Skeletal muscle tissue (tissue), 4 donors: ENCODE measurements around the gene CAPZB. TPM values are rescaled to one million over a fixed set of nuclear protein-coding genes. Genes with fewer than 3 reads are reported as not detected.

ENCODE experiments used
- H3K27ac ChIP-seq: one replicate; pipeline ENCODE4 v1.7.0; 2013; ENCODE audit warnings: mild to moderate bottlenecking, low read depth, low read length, inconsistent platforms
- H3K27me3 ChIP-seq, 3 donors: one replicate each; pipeline ENCODE4 v1.7.0; 2013; ENCODE audit warnings: low read length in 3 of 3; ENCODE audit not compliant: control insufficient read depth in 3 of 3, insufficient read depth in 3 of 3
- H3K36me3 ChIP-seq, 3 donors: one replicate each; pipeline ENCODE4 v1.7.0; 2013; ENCODE audit warnings: low read length in 3 of 3; ENCODE audit not compliant: control insufficient read depth in 3 of 3, insufficient read depth in 3 of 3
- H3K4me1 ChIP-seq, 3 donors: one replicate each; pipeline ENCODE4 v1.7.0; 2013; ENCODE audit warnings: low read length in 3 of 3, mild to moderate bottlenecking in 3 of 3; ENCODE audit not compliant: control insufficient read depth in 3 of 3, insufficient read depth in 3 of 3
- H3K4me3 ChIP-seq, 3 donors: one replicate each; pipeline ENCODE4 v1.7.0; 2013; ENCODE audit warnings: low read length in 3 of 3
- H3K9ac ChIP-seq, 3 donors: one replicate each; pipeline ENCODE4 v1.7.0; 2013; ENCODE audit warnings: low read length in 3 of 3, mild to moderate bottlenecking in 3 of 3, moderate library complexity in 2 of 3, low read depth in 1 of 3
- H3K9me3 ChIP-seq, 3 donors: one replicate each; pipeline ENCODE4 v1.7.0; 2013; ENCODE audit warnings: low read length in 3 of 3; ENCODE audit not compliant: control insufficient read depth in 3 of 3
- total RNA-seq: library from RNA; depleted of rRNA; stranded (reverse); fragments of >200 nt; gene quantifications from one replicate; pipeline ENCODE4 v1.2.3, GENCODE V29; 2014
- donor health status: Osteomylitis.

Gene CAPZB
- total RNA-seq, 1 donor from 2014 or later = 67.3 TPM

DNA sequence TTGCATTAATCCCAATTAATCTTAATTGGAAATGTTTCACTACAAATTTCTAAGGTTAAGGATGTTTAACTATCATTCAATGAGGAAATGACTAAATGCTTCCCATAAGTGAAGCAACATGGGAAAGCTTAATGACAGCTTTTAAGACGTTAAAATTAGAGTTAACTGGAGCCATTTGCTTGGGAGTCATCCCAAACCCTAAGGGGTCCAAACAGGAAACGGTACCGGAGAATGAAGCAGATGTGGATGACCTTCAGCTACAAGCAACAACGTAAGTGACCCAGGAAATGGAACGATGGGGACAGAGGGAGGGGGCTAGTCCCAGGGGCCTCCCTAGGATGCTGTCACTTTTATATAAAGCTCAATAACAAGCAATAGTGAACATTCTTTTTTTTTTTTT is 62.2 kb downstream of the CAPZB start:
- Histone ChIP-seq H3K9me3 (no peaks in the 10 kb centered on the region), H3K27me3 (no peaks in the 10 kb centered on the region), H3K36me3 (peaks cover 0 to 12% (median 8%) of the 10 kb centered on the region in 3 donors), H3K4me1 (peaks cover 61 to 80% (median 77%) of the 10 kb centered on the region in 3 donors), H3K27ac (peak overlapping the region; percentile 67), H3K4me3 (no peak overlapping the region), H3K9ac (no peak overlapping the region)

DNA sequence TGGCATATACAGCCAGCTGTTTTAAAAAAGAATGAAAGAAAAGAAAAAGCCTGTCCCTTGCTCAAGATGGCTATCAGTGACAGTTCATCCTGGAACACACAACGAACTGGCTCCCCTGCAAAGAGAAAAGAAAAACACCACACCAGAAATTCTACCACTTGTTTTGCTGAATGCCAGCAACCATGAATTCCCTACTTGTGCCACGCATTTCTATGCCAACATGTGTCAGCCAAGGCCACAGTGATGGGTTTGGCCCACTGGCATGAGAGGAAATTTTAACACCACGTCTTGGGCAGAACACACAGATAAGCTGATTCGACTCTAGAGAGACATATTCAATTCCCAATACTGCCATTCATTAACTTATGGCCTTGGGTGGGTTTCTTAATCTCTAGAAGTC is 64.0 kb downstream of the CAPZB start:
- H3K9ac ChIP-seq = peak overlapping the region in 1 of 3 donors; percentile 34
- peaks cover 57 to 78% (median 73%) of the 10 kb centered on the region in 3 donors for H3K4me1 ChIP-seq
- H3K27me3 ChIP-seq = no peaks in the 10 kb centered on the region
- no peaks in the 10 kb centered on the region for H3K9me3 ChIP-seq
- no peak overlapping the region for H3K4me3 ChIP-seq
- peak overlapping the region; percentile 10 for H3K27ac ChIP-seq
- peaks cover 0 to 13% (median 8%) of the 10 kb centered on the region in 3 donors for H3K36me3 ChIP-seq

DNA sequence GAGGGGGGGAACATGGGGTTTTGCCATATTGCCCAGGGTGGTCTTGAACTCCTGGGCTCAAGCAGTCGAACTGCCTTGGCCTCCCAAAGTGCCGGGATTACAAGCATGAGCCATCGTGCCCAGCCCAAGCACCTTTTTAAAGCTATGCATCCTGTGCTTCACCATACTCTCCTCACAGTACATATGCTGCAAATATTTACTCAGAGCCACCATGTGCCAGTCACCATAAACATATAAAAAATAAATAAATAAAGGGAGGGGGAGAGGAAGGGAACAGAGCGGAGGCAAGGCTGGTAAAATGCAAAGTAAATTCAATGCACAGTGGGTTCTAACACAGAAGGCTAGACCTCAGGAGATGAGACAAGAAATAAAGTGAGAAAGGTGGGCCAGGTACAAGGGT is 64.7 kb downstream of the CAPZB start:
- Histone ChIP-seq H3K36me3 (peaks cover 0 to 16% (median 8%) of the 10 kb centered on the region in 3 donors), H3K27ac (no peak overlapping the region), H3K27me3 (no peaks in the 10 kb centered on the region), H3K9ac (no peak overlapping the region), H3K4me1 (peaks cover 59 to 78% (median 69%) of the 10 kb centered on the region in 3 donors), H3K4me3 (peak overlapping the region in 1 of 3 donors; percentile 9), H3K9me3 (no peaks in the 10 kb centered on the region)

DNA sequence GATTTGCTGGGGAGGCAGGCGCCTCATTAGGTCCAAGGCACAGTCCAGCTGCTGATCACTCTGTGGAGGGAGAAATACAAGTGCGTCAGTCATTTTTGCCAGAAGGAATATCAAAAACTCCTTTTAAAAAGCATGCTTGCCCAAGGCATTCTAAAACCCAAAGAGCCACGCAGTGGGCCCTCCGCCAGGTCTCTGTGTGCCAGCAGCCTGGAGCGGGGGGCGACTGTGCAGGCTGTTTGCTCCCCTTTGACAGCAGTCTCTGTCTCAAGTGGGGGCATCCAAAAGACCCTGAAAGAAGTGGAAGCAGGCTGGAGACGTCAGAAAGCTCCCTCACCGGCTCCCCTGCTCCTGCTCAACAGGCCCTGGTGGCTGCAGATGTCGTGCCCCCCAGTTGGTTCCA is 65.6 kb downstream of the CAPZB start:
- no peak overlapping the region for H3K27ac ChIP-seq
- peaks cover 0 to 16% (median 8%) of the 10 kb centered on the region in 3 donors for H3K36me3 ChIP-seq
- no peak overlapping the region for H3K9ac ChIP-seq

DNA sequence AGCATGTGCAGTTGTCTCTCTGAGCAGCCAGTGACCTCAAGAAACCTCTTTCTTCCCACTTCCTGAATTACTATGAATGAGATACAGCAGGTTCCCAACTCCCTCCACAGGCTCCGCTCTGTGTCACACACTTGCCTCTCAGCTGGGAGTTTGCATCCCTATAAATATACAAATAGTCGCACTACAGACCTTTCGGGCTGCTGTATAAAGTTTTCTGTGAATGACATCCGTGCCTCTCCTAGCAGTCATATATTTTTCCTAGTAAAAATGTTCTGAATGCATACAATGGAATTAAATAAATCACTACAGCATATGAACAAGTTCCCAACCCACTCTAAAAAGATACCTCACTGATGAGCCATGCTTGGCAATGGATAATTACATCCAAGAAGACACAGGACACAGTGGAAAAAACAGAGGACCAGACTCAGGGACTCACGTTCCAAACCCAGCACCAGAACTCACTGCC is 66.8 kb downstream of the CAPZB start:
- peak overlapping the region; percentile 31 for H3K27ac ChIP-seq
- H3K4me3 ChIP-seq = no peak overlapping the region
- H3K36me3 ChIP-seq = peaks cover 0 to 16% (median 8%) of the 10 kb centered on the region in 3 donors
- no peak overlapping the region for H3K9ac ChIP-seq
- no peaks in the 10 kb centered on the region for H3K27me3 ChIP-seq
- H3K9me3 ChIP-seq = no peaks in the 10 kb centered on the region
- H3K4me1 ChIP-seq = peaks cover 60 to 81% (median 76%) of the 10 kb centered on the region in 3 donors

More for the DNA sequence above, 65.6 kb downstream of the CAPZB start:
- Histone ChIP-seq H3K4me1 (peaks cover 58 to 81% (median 71%) of the 10 kb centered on the region in 3 donors), H3K9me3 (no peaks in the 10 kb centered on the region), H3K4me3 (no peak overlapping the region), H3K27me3 (no peaks in the 10 kb centered on the region)

DNA sequence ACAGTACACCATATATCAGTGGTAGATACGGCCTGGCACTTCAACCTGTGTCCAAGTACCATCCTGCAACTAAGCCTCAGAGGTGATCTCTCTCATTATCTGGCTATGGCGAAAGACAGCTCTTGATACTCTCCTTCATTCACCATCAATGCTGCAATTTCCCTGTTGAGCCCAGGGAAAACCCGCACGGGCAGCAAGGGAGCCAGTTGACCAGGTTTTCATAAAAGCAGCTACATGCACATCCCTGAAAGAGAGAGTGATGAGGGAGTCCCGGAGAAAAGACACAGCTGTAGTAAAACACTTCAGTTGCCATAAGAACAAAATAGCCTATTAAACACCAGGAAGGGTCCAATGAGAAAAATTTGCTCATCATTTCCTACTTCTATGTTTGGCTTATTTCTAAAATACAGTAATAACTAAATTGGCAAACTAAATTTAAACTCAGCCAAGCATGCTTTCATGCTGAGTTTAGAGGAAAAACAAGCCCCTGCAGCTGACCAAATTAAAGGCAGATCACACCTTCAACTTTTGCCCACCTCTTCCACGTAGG is 68.3 kb downstream of the CAPZB start:
- peak overlapping the region in 1 of 3 donors; percentile 22 for H3K9ac ChIP-seq
- H3K4me1 ChIP-seq = peaks cover 70 to 88% (median 77%) of the 10 kb centered on the region in 3 donors
- H3K9me3 ChIP-seq = no peaks in the 10 kb centered on the region
- peak overlapping the region; percentile 50 for H3K27ac ChIP-seq
- no peak overlapping the region for H3K4me3 ChIP-seq
- H3K36me3 ChIP-seq = peaks cover 0 to 16% (median 8%) of the 10 kb centered on the region in 3 donors
- H3K27me3 ChIP-seq = no peaks in the 10 kb centered on the region

DNA sequence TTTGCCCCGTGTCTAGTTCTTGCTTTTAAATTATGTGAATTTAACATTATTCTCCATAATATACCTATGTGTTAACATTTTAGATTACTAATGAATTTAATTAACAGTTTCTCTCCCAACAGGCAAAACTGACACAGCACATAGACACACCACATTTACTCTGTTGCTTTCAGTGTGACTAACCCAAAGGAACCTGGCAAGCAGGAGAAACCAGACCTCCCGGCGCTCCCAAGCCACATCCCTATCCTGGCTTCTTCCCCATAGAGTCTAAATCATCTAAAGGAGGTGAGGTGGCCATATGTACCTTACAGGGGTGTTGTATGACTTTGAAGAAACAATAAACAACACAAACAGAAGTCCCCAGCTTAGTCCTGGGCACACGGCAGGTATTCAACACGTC is 69.2 kb downstream of the CAPZB start:
- H3K4me1 ChIP-seq = peaks cover 70 to 82% (median 72%) of the 10 kb centered on the region in 3 donors
- H3K9me3 ChIP-seq = no peaks in the 10 kb centered on the region
- no peaks in the 10 kb centered on the region for H3K27me3 ChIP-seq
- H3K36me3 ChIP-seq = peaks cover 0 to 16% (median 8%) of the 10 kb centered on the region in 3 donors
- no peak overlapping the region for H3K9ac ChIP-seq
- no peak overlapping the region for H3K4me3 ChIP-seq
- peak overlapping the region; percentile 50 for H3K27ac ChIP-seq

DNA sequence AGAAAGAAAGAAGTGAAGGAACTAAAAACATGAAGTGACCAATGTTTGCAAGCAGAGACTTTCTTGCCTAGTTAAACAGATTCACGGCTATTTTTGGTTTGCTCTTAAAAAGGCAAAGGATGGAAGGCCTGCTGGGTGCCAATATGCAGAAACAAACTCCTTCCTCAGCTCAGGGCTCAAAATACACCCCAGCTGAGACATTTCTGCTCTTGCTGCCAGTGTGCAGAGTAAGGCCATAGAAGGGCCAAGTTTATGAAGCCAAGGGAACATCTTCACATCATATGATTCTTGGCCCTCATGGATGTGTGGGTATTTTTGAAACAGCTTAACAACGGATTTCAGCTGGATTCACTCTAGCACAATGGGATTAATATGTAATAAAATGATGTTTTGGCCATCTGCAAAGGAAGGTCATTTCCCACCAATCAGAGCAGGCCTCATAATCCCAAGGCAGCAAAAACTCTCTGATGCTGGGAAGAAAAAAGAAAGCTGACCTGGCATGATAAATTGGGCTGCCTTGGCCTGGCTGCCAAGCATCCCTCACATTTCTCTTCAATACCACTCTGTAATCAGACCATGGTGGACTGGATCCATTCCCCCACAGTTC is 70.7 kb downstream of the CAPZB start:
- no peaks in the 10 kb centered on the region for H3K27me3 ChIP-seq
- H3K9ac ChIP-seq = peak overlapping the region in 1 of 3 donors; percentile 40
- H3K4me1 ChIP-seq = peaks cover 59 to 68% (median 64%) of the 10 kb centered on the region in 3 donors
- H3K4me3 ChIP-seq = peak overlapping the region in 1 of 3 donors; percentile 15
- H3K27ac ChIP-seq = peak overlapping the region; percentile 67
- H3K9me3 ChIP-seq = no peaks in the 10 kb centered on the region
- H3K36me3 ChIP-seq = peaks cover 0 to 16% (median 8%) of the 10 kb centered on the region in 3 donors

DNA sequence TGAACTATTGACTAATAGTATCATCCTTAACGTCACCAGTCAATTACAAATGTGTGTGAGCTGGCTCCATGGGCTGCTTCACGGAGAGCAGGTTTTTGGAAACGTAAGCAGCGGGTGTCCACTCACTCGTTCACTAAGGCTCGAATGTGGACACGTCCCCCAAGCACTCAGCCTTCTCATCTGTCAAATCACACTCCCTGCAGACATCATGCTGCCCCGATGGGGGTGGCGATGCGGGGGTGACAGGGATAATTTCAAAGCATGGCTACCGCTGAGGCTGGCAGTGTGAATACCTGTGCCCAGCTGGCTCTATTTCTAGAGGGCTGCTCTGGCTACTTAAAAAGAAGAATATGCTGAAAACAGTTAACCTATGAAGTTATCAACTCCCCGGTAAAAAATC is 71.3 kb downstream of the CAPZB start:
- H3K4me1 ChIP-seq = peaks cover 53 to 61% (median 59%) of the 10 kb centered on the region in 3 donors
- H3K36me3 ChIP-seq = peaks cover 0 to 12% (median 10%) of the 10 kb centered on the region in 3 donors
- H3K27ac ChIP-seq = peak overlapping the region; percentile 67
- H3K9ac ChIP-seq = peak overlapping the region; percentile 22 to 50 (median 40)
- no peaks in the 10 kb centered on the region for H3K9me3 ChIP-seq
- peak overlapping the region in 2 of 3 donors; percentile 15 to 19 for H3K4me3 ChIP-seq
- no peaks in the 10 kb centered on the region for H3K27me3 ChIP-seq

DNA sequence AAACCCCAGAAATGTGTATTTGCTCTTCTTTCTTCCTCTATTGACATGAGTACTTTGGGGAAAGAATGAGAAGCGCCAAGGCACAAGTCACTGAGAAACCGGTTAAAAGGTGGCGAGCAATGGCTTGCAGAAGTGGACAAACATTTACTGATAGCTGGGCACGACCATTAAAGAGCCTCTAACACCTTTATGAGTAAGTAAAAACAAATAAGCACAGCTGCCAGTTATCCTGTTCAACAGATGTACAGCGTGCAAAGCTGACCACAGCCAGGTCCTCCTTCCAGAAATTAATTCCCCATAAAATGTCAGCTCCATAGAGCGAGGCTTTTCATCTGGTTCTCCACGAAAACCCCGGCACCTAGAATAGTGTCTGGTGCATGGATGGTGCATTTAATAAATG is 72.7 kb downstream of the CAPZB start:
- H3K9me3 ChIP-seq = no peaks in the 10 kb centered on the region
- no peaks in the 10 kb centered on the region for H3K27me3 ChIP-seq
- H3K36me3 ChIP-seq = peaks cover 0 to 8% (median 3%) of the 10 kb centered on the region in 3 donors
- H3K4me3 ChIP-seq = peak overlapping the region in 1 of 3 donors; percentile 7
- H3K27ac ChIP-seq = peak overlapping the region; percentile 67
- H3K9ac ChIP-seq = no peak overlapping the region
- H3K4me1 ChIP-seq = peaks cover 44 to 57% (median 51%) of the 10 kb centered on the region in 3 donors
